GM19463 (cell line): ENCODE measurements around the gene TMEM60.
"Not testable (repeated sequence)": the region's sequence is repeated elsewhere in the genome, so short reads cannot be mapped to it uniquely, and the experiment has no call there.

Experiments
- ATAC-seq: cut with Tn5 transposase; IDR thresholded peaks from one replicate; pipeline ENCODE4 v1.9.1; 2021; ENCODE audit warnings: mild to moderate bottlenecking, moderate library complexity; ENCODE audit not compliant: unreplicated experiment

TMEM60 gene

GRCh38 chr7:77812290-77812685 lies 14.1 kb upstream of the TMEM60 start:
- no peak for ATAC-seq

- ATAC-seq = no peak
These were observed 13.5 kb upstream of the TMEM60 start for GRCh38 chr7:77811516-77812289.

- ATAC-seq = no peak
These were observed 10.3 kb upstream of the TMEM60 start for GRCh38 chr7:77808517-77808916.

GRCh38 chr7:77806425-77806824 lies 8.2 kb upstream of the TMEM60 start:
- no peak for ATAC-seq

- no peak for ATAC-seq
These were observed 4.5 kb upstream of the TMEM60 start for GRCh38 chr7:77802557-77803405.

GRCh38 chr7:77800730-77801129 lies 2.5 kb upstream of the TMEM60 start:
- ATAC-seq = no peak

GRCh38 chr7:77800158-77800557 lies 1.9 kb upstream of the TMEM60 start:
- ATAC-seq = no peak

GRCh38 chr7:77799078-77799964 lies 1.1 kb upstream of the TMEM60 start:
- ATAC-seq = no peak

- ATAC-seq = peak; percentile 22
These were observed 370 bp downstream of the TMEM60 start for GRCh38 chr7:77797734-77798393.

- ATAC-seq = no peak
These were observed 1.3 kb downstream of the TMEM60 start for GRCh38 chr7:77796960-77797359.

- no peak for ATAC-seq
These were observed 2.1 kb downstream of the TMEM60 start for GRCh38 chr7:77796109-77796508.

GRCh38 chr7:77794000-77794399 lies 4.2 kb downstream of the TMEM60 start:
- no peak for ATAC-seq

GRCh38 chr7:77791956-77792355 lies 6.3 kb downstream of the TMEM60 start:
- no peak for ATAC-seq

- no peak for ATAC-seq
These were observed 6.9 kb downstream of the TMEM60 start for GRCh38 chr7:77791336-77791735.

GRCh38 chr7:77788327-77788902 lies 9.8 kb downstream of the TMEM60 start:
- peak; percentile 62 for ATAC-seq

GRCh38 chr7:77786741-77787140 lies 11.5 kb downstream of the TMEM60 start:
- ATAC-seq = no peak

- ATAC-seq = no peak
These were observed 12.2 kb downstream of the TMEM60 start for GRCh38 chr7:77786018-77786417.

- not testable (repeated sequence) for ATAC-seq
These were observed 13.8 kb downstream of the TMEM60 start for GRCh38 chr7:77784426-77784825.

- ATAC-seq = no peak
These were observed 14.7 kb downstream of the TMEM60 start for GRCh38 chr7:77783545-77783944.

GRCh38 chr7:77783111-77783510 lies 15.1 kb downstream of the TMEM60 start:
- no peak for ATAC-seq
